ENCODE results near the gene PADI3. TPM values are rescaled to one million over a fixed set of nuclear protein-coding genes. Genes with fewer than 3 reads are reported as not detected.

PADI3 gene
- total and polyA plus RNA-seq, 2 donors (not counting 1 experiment from before 2014, with no cell fraction given): not detected

DNA sequence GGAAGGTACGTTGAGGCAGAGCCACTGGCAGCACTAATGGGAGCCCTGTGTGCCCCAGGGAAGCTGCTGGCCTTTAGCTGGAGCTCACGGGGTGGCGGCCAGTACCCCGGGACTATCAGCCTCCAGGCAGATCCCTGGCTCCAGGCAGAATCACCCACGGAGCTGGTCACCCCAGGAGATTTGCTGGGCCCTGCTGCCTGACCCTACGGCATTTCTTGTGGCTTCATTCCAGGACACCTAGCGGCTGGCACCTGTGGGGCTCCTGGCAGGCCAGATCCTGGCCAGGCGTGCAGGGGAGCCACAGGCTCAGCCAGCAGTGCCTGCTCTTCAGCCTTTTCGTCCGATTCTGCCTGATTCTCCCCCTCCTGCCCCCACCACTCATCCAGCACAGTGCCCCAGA, 36.9 kb upstream of the PADI3 start:
- H3K4me1 ChIP-seq (ENCODE audit: control insufficient read depth, extremely low read depth, insufficient read depth, low read length): no peaks in the 10 kb centered on the region
- DNase-seq (ENCODE audit: low read depth in 2 of 2): no peak
- no peak overlapping the region for H3K27ac ChIP-seq (ENCODE audit: insufficient read depth, low read length)
- TF ChIP-seq, protein P1, sequence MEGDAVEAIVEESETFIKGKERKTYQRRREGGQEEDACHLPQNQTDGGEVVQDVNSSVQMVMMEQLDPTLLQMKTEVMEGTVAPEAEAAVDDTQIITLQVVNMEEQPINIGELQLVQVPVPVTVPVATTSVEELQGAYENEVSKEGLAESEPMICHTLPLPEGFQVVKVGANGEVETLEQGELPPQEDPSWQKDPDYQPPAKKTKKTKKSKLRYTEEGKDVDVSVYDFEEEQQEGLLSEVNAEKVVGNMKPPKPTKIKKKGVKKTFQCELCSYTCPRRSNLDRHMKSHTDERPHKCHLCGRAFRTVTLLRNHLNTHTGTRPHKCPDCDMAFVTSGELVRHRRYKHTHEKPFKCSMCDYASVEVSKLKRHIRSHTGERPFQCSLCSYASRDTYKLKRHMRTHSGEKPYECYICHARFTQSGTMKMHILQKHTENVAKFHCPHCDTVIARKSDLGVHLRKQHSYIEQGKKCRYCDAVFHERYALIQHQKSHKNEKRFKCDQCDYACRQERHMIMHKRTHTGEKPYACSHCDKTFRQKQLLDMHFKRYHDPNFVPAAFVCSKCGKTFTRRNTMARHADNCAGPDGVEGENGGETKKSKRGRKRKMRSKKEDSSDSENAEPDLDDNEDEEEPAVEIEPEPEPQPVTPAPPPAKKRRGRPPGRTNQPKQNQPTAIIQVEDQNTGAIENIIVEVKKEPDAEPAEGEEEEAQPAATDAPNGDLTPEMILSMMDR (conservative IDR thresholded peaks at IDR 0.05 in 1 of 2, IDR thresholded peaks at IDR 0.05 in 1 of 2; ENCODE audit: low read depth in 1 of 2, low read length in 2 of 2): no peak
- TF ChIP-seq EZH2 (IDR thresholded peaks at IDR 0.05; ENCODE audit: low read length, missing control alignments): no peak
- H3K9ac ChIP-seq (ENCODE audit: insufficient read depth, low read length): no peak overlapping the region
- no peak overlapping the region for H2AFZ ChIP-seq (ENCODE audit: low read length)
- H3K36me3 ChIP-seq (ENCODE audit: control insufficient read depth, insufficient read depth, low read length): no peaks in the 10 kb centered on the region
- no peaks in the 10 kb centered on the region for H3K79me2 ChIP-seq (ENCODE audit: control insufficient read depth, insufficient read depth, low read length)
- no peak overlapping the region for H3K4me3 ChIP-seq (replicated peaks in 1 of 4; ENCODE audit: control extremely low read depth in 1 of 4, insufficient read depth in 1 of 4, low read depth in 3 of 4, low read length in 4 of 4)
- no peaks in the 10 kb centered on the region for H4K20me1 ChIP-seq (ENCODE audit: control insufficient read depth, extremely low read depth, insufficient read depth, low read length)
- H3K9me3 ChIP-seq (ENCODE audit: control insufficient read depth, insufficient read depth, low read depth, low read length): no peaks in the 10 kb centered on the region
- no peak overlapping the region for H3K4me2 ChIP-seq (ENCODE audit: extremely low read depth, insufficient read depth, low read length)
- H3K27me3 ChIP-seq (ENCODE audit: control insufficient read depth, insufficient read depth, low read length): peaks cover 11% of the 10 kb centered on the region

DNA sequence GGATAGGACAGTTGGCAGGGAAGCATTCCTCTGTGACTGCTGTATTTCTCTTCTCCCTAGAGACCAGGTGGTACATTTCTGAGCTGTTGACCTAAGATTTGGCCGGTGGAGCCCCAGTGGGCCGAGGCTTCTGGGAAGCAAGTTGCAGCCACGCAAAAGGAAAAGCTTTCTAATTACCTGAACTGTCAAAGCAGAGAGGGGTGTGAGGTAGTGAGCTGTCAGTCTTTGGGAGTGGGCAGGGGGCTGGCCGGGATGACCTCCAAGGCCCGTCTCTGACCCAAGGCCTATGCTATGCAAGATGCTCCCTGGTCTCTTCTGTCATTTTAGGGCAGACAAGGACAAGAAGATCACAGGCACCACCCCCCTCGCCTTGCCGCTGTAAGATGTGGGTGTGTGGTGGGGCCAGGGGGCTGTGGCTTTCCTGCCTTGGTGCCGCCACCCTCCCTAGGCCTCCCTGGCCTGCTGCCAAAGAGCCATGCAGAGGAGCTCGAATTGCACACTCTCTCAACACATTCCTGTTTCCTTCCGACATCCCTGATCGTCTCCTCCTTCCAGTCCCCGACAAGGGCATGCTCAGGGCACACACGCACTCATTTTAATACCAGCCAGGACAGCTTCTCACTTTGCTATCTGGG, 36.3 kb upstream of the PADI3 start:
- H3K4me2 ChIP-seq (ENCODE audit: extremely low read depth, insufficient read depth, low read length): no peak overlapping the region
- no peaks in the 10 kb centered on the region for H3K79me2 ChIP-seq (ENCODE audit: control insufficient read depth, insufficient read depth, low read length)
- no peak overlapping the region for H3K27ac ChIP-seq (ENCODE audit: insufficient read depth, low read length)
- H3K9ac ChIP-seq (ENCODE audit: insufficient read depth, low read length): no peak overlapping the region
- peak; percentile 77 to 83 for DNase-seq (ENCODE audit: low read depth in 2 of 2)
- no peak overlapping the region for H3K4me3 ChIP-seq (replicated peaks in 1 of 4; ENCODE audit: control extremely low read depth in 1 of 4, insufficient read depth in 1 of 4, low read depth in 3 of 4, low read length in 4 of 4)
- H2AFZ ChIP-seq (ENCODE audit: low read length): peak overlapping the region; percentile 14
- peaks cover 12% of the 10 kb centered on the region for H3K27me3 ChIP-seq (ENCODE audit: control insufficient read depth, insufficient read depth, low read length)
- H3K4me1 ChIP-seq (ENCODE audit: control insufficient read depth, extremely low read depth, insufficient read depth, low read length): no peaks in the 10 kb centered on the region
- H3K36me3 ChIP-seq (ENCODE audit: control insufficient read depth, insufficient read depth, low read length): no peaks in the 10 kb centered on the region
- TF ChIP-seq, protein P1 (conservative IDR thresholded peaks at IDR 0.05 in 1 of 2, IDR thresholded peaks at IDR 0.05 in 1 of 2; ENCODE audit: low read depth in 1 of 2, low read length in 2 of 2): no peak
- TF ChIP-seq EZH2 (IDR thresholded peaks at IDR 0.05; ENCODE audit: low read length, missing control alignments): no peak
- no peaks in the 10 kb centered on the region for H3K9me3 ChIP-seq (ENCODE audit: control insufficient read depth, insufficient read depth, low read depth, low read length)
- H4K20me1 ChIP-seq (ENCODE audit: control insufficient read depth, extremely low read depth, insufficient read depth, low read length): no peaks in the 10 kb centered on the region

DNA sequence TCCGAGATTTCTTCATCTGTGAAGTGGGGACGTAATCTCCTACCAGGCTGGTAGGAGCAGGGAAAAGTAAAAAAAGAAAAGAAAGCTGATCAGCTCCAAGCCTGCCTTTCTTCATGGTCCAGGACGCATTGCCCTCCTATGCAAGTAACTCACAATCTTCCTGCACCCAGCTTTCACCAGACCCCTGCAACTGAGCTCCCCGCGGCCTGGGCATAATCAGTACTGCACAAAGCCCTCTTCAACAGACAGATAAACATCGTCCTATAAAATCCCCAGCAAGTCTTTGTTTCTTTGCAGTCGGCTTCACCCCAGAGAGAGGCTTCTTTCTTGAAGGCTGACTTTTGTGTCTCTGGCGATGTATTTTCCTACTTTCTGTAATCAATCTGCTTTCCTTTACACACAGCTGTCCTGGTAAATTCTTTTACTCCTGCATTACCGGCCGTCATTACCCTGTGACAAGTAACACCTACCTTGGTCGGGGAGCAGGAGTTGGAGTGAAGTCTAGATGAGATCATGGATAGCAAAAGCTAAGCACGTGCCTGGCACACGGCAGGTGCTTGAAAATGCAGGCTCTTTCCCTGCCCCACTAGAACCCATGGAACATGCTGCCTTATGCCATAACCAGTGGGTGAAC, 35.6 kb upstream of the PADI3 start:
- H3K9me3 ChIP-seq (ENCODE audit: control insufficient read depth, insufficient read depth, low read depth, low read length): no peaks in the 10 kb centered on the region
- no peak overlapping the region for H2AFZ ChIP-seq (ENCODE audit: low read length)
- no peak overlapping the region for H3K27ac ChIP-seq (ENCODE audit: insufficient read depth, low read length)
- H3K79me2 ChIP-seq (ENCODE audit: control insufficient read depth, insufficient read depth, low read length): no peaks in the 10 kb centered on the region
- no peak overlapping the region for H3K9ac ChIP-seq (ENCODE audit: insufficient read depth, low read length)
- H3K4me2 ChIP-seq (ENCODE audit: extremely low read depth, insufficient read depth, low read length): no peak overlapping the region
- no peak overlapping the region for H3K4me3 ChIP-seq (replicated peaks in 1 of 4; ENCODE audit: control extremely low read depth in 1 of 4, insufficient read depth in 1 of 4, low read depth in 3 of 4, low read length in 4 of 4)
- TF ChIP-seq, protein P1 (conservative IDR thresholded peaks at IDR 0.05 in 1 of 2, IDR thresholded peaks at IDR 0.05 in 1 of 2; ENCODE audit: low read depth in 1 of 2, low read length in 2 of 2): no peak
- TF ChIP-seq EZH2 (IDR thresholded peaks at IDR 0.05; ENCODE audit: low read length, missing control alignments): no peak
- H3K27me3 ChIP-seq (ENCODE audit: control insufficient read depth, insufficient read depth, low read length): peaks cover 16% of the 10 kb centered on the region
- no peak for DNase-seq (ENCODE audit: low read depth in 2 of 2)
- H3K4me1 ChIP-seq (ENCODE audit: control insufficient read depth, extremely low read depth, insufficient read depth, low read length): no peaks in the 10 kb centered on the region
- no peaks in the 10 kb centered on the region for H4K20me1 ChIP-seq (ENCODE audit: control insufficient read depth, extremely low read depth, insufficient read depth, low read length)
- H3K36me3 ChIP-seq (ENCODE audit: control insufficient read depth, insufficient read depth, low read length): no peaks in the 10 kb centered on the region
